B cell (primary cell): ENCODE measurements around the gene CFAP54. TPM values are rescaled to one million over a fixed set of nuclear protein-coding genes. Genes with fewer than 3 reads are reported as not detected.

Experiments
- ATAC-seq: fragments of 200-7000 bp; cut with Tn5 transposase; one replicate; pipeline ENCODE4 v1.10.0; 2021; ENCODE audit warnings: low read depth, mild to moderate bottlenecking, moderate number of reproducible peaks, moderate library complexity
- CTCF ChIA-PET: fragments of 350-600 bp; sonication (Branson Sonifier 250); formaldehyde crosslinking; loops from one replicate; lab custom pipeline; 2021; ENCODE audit warnings: antibody characterized with exemption, inconsistent platforms; lab: Charles Lee
- POLR2A ChIA-PET: fragments of 350-600 bp; sonication (Branson Sonifier 250); formaldehyde crosslinking; loops from one replicate; lab custom pipeline; 2021; ENCODE audit warnings: antibody characterized with exemption; lab: Charles Lee
- DNase-seq: peaks from one replicate; pipeline ENCODE4 v3.0.0; 2013
- H2AFZ ChIP-seq: 2 replicates; pipeline ENCODE4 v1.6.1; 2012; ENCODE audit warnings: mild to moderate bottlenecking, low read depth, low read length; ENCODE audit not compliant: insufficient read depth, poor library complexity, severe bottlenecking
- H3K27ac ChIP-seq, 2 donors: 1 replicate in 1 of 2; 2 replicates in 1 of 2; pipeline ENCODE4 v1.5.1; 2012 to 2013; ENCODE audit warnings: low read length in 2 of 2, mild to moderate bottlenecking in 2 of 2, moderate library complexity in 1 of 2
- H3K27me3 ChIP-seq, 4 experiments: fragments of 200-600 bp in 1 of 4; sonication (generic) in 1 of 4; replicated peaks in 1 of 4; 1 replicate in 2 of 4; 2 replicates in 2 of 4; pipeline versions ENCODE4 v1.6.1 to v1.7.0; 2013 to 2016; ENCODE audit warnings: low read length in 3 of 4, mild to moderate bottlenecking in 2 of 4, mixed read lengths in 1 of 4, moderate library complexity in 1 of 4; ENCODE audit not compliant: insufficient read depth in 4 of 4, control insufficient read depth in 3 of 4; ENCODE audit errors: control extremely low read depth in 1 of 4
- H3K36me3 ChIP-seq, 2 experiments: replicated peaks in 1 of 2; 1 replicate in 1 of 2; 2 replicates in 1 of 2; pipeline versions ENCODE4 v1.6.1 to v1.7.1; 2013; ENCODE audit warnings: low read length in 1 of 2; ENCODE audit not compliant: insufficient read depth in 2 of 2, control insufficient read depth in 1 of 2; ENCODE audit errors: control extremely low read depth in 1 of 2, extremely low read depth in 1 of 2
- H3K4me1 ChIP-seq, 2 donors: fragments of 200-600 bp in 1 of 2; sonication (generic) in 1 of 2; 1 replicate in 1 of 2; 2 replicates in 1 of 2; pipeline versions ENCODE4 v1.5.1 to v1.6.1; 2013 to 2017; ENCODE audit warnings: low read length in 2 of 2; ENCODE audit not compliant: control insufficient read depth in 2 of 2, insufficient read depth in 2 of 2
- H3K4me2 ChIP-seq: replicated peaks from 2 replicates; pipeline ENCODE3; 2012; ENCODE audit warnings: mild to moderate bottlenecking, low read depth, low read length; ENCODE audit not compliant: poor library complexity, severe bottlenecking
- H3K4me3 ChIP-seq, 5 experiments: fragments of 200-600 bp in 1 of 5; sonication (generic) in 1 of 5; 1 replicate in 3 of 5; 2 replicates in 2 of 5; pipeline versions ENCODE4 v1.5.1 to v1.7.0; 2011 to 2016; ENCODE audit warnings: low read length in 4 of 5, mild to moderate bottlenecking in 4 of 5, low read depth in 2 of 5, control low read depth in 1 of 5, moderate library complexity in 1 of 5; ENCODE audit not compliant: insufficient read depth in 1 of 5; ENCODE audit errors: control extremely low read depth in 1 of 5, extremely low read depth in 1 of 5
- H3K79me2 ChIP-seq: fragments of 200-600 bp; sonication (generic); one replicate; pipeline ENCODE4 v1.6.0; 2016; ENCODE audit warnings: low read length; ENCODE audit not compliant: control insufficient read depth, insufficient read depth
- H3K9ac ChIP-seq: fragments of 200-600 bp; sonication (generic); 2 replicates; pipeline ENCODE4 v1.6.1; 2017; ENCODE audit warnings: mild to moderate bottlenecking, low read length, moderate library complexity
- H3K9me3 ChIP-seq, 3 donors: one replicate each; pipeline versions ENCODE4 v1.6.1 to v1.7.1; 2013; ENCODE audit warnings: low read length in 2 of 3; ENCODE audit not compliant: control insufficient read depth in 2 of 3, insufficient read depth in 1 of 3; ENCODE audit errors: control extremely low read depth in 1 of 3
- H4K20me1 ChIP-seq: 2 replicates; pipeline ENCODE4 v1.6.0; 2012; ENCODE audit warnings: mild to moderate bottlenecking, low read length; ENCODE audit not compliant: insufficient read depth, control insufficient read depth, poor library complexity, severe bottlenecking
- H3K27ac Mint-ChIP-seq: one replicate; pipeline ENCODE4 v1.8.0; 2021; ENCODE audit warnings: mixed read lengths
- H3K27me3 Mint-ChIP-seq: one replicate; pipeline ENCODE4 v1.8.0; 2021; ENCODE audit warnings: mixed read lengths
- H3K4me1 Mint-ChIP-seq: one replicate; pipeline ENCODE4 v1.8.0; 2021; ENCODE audit warnings: mixed read lengths
- H3K4me3 Mint-ChIP-seq: one replicate; pipeline ENCODE4 v1.8.0; 2021; ENCODE audit warnings: mixed read lengths
- H3K9me3 Mint-ChIP-seq: one replicate; pipeline ENCODE4 v1.8.0; 2022; ENCODE audit warnings: mixed read lengths; ENCODE audit not compliant: insufficient read depth
- EZH2 ChIP-seq: IDR thresholded peaks from 2 replicates; pipeline ENCODE4 v1.6.1; 2012; ENCODE audit warnings: borderline replicate concordance, low read depth, mild to moderate bottlenecking, moderate library complexity, low read length; ENCODE audit not compliant: insufficient read depth, poor library complexity, severe bottlenecking
- WGBS: methylation state at CpG from one replicate; pipeline ENCODE4 v1.1.5; 2013; ENCODE audit warnings: missing lambda C conversion rate; ENCODE audit not compliant: insufficient coverage; 5-methylcytosine and 5-hydroxymethylcytosine counted together
- intact Hi-C: fragments of 100-400 bp; cut with micrococcal nuclease; formaldehyde crosslinking; loops from one replicate; pipeline ENCODE4 v1.10.0; 2022
- polyA plus RNA-seq: library from polyadenylated mRNA; depleted of rRNA; stranded (reverse); fragments of >200 nt; gene quantifications from 2 replicates; pipeline ENCODE4 v1.2.3, GENCODE V29; 2012
- total RNA-seq, 2 donors: library from RNA; stranded (reverse); fragments of 120-200 nt in 1 of 2; gene quantifications; 1 replicate in 1 of 2; 2 replicates in 1 of 2; pipeline versions ENCODE4 v1.2.3 to v1.2.4, GENCODE V29; 2013 to 2022
- TF ChIP-seq, protein P1 (sequence below): fragments of 200-600 bp; IDR thresholded peaks from one replicate; pipeline ENCODE4 v1.8.0; 2022; ENCODE audit warnings: antibody characterized with exemption, mild to moderate bottlenecking

The CFAP54 gene
- total and polyA plus RNA-seq, 2 donors (not counting 1 experiment from before 2014, with no cell fraction given) = 0.12 to 0.76 TPM

DNA sequence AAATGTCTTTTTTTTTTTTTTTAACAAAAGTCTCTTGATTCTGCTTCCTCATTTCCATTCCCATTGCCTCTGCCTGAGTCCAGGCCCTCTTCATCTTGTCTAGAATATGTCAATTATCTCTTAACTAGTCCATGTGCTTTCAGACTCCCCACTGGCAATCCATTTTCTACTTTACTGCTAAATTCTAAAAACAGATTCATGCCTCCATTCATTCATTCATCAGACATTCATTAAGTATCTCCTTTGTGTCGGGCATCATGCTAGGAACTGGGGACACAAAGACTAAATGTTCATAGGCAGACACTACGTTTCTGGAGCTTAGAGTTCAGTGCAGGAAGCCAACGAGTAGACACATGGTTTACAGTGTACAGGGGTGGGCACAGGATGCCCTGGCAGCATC lies 408.0 kb downstream of the CFAP54 start:
- no peaks in the 10 kb centered on the region for H3K9me3 Mint-ChIP-seq
- Histone ChIP-seq H3K27ac (no peak overlapping the region), H2AFZ (no peak overlapping the region), H3K9ac (no peak overlapping the region), H3K4me2 (no peak overlapping the region), H3K36me3 (no peaks in the 10 kb centered on the region), H3K27me3 (peaks cover 0 to 3% (median 0%) of the 10 kb centered on the region in 4 experiments), H4K20me1 (no peaks in the 10 kb centered on the region), H3K79me2 (no peaks in the 10 kb centered on the region), H3K4me1 (no peaks in the 10 kb centered on the region), H3K9me3 (no peaks in the 10 kb centered on the region), H3K4me3 (no peak overlapping the region)
- peaks cover 15% of the 10 kb centered on the region for H3K27me3 Mint-ChIP-seq
- no peak for DNase-seq
- TF ChIP-seq, protein P1, sequence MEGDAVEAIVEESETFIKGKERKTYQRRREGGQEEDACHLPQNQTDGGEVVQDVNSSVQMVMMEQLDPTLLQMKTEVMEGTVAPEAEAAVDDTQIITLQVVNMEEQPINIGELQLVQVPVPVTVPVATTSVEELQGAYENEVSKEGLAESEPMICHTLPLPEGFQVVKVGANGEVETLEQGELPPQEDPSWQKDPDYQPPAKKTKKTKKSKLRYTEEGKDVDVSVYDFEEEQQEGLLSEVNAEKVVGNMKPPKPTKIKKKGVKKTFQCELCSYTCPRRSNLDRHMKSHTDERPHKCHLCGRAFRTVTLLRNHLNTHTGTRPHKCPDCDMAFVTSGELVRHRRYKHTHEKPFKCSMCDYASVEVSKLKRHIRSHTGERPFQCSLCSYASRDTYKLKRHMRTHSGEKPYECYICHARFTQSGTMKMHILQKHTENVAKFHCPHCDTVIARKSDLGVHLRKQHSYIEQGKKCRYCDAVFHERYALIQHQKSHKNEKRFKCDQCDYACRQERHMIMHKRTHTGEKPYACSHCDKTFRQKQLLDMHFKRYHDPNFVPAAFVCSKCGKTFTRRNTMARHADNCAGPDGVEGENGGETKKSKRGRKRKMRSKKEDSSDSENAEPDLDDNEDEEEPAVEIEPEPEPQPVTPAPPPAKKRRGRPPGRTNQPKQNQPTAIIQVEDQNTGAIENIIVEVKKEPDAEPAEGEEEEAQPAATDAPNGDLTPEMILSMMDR = no peak
- no peak for TF ChIP-seq EZH2
- WGBS = 22% methylated on average over 1 of the region's 3 CpGs
- ChIA-PET POLR2A (no interaction called here), CTCF (no interaction called here)
- no peak overlapping the region for H3K27ac Mint-ChIP-seq
- intact Hi-C loops = no loop called here
- no peaks in the 10 kb centered on the region for H3K4me1 Mint-ChIP-seq
- no peak for ATAC-seq
- H3K4me3 Mint-ChIP-seq = no peak overlapping the region

DNA sequence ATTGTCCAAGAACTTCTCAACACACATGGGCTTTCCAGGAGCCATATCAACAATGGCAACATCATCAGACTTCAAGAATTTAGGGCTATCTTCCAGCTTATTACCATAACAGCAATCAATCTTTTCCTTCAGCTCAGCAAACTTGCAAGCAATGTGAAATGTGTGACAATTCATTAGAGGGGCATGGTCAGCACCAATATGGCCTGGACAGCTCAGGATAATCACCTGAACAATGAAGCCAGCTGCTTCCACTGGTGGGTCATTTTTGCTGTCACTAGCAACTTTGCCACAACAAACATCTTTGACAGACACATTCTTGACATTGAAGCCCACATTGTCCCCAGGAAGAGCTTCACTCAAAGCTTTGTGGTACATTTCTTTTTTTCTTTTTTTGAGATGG lies 411.8 kb downstream of the CFAP54 start:
- no peak overlapping the region for H2AFZ ChIP-seq
- Mint-ChIP-seq H3K4me1 (peaks cover 3% of the 10 kb centered on the region), H3K27me3 (peaks cover 3% of the 10 kb centered on the region), H3K9me3 (no peaks in the 10 kb centered on the region), H3K27ac (no peak overlapping the region), H3K4me3 (no peak overlapping the region)
- H3K27me3 ChIP-seq = peaks cover 0 to 3% (median 0%) of the 10 kb centered on the region in 4 experiments
- no peak overlapping the region for H3K4me2 ChIP-seq
- intact Hi-C loops = loop anchor here (10.0 kb wide), 2 partner anchors 326 to 696 kb away; no protein-coding TSS in a partner anchor
- CTCF ChIA-PET = no interaction called here
- H3K79me2 ChIP-seq = no peaks in the 10 kb centered on the region
- DNase-seq (no peak), ATAC-seq (no peak)
- H3K36me3 ChIP-seq = no peaks in the 10 kb centered on the region
- no peaks in the 10 kb centered on the region for H3K9me3 ChIP-seq
- no peak overlapping the region for H3K9ac ChIP-seq
- H3K4me3 ChIP-seq = no peak overlapping the region
- no peaks in the 10 kb centered on the region for H4K20me1 ChIP-seq
- POLR2A ChIA-PET = no interaction called here
- H3K4me1 ChIP-seq = peaks cover 2% of the 10 kb centered on the region in 2 donors
- H3K27ac ChIP-seq = no peak overlapping the region
- TF ChIP-seq, protein P1 = no peak
- TF ChIP-seq EZH2 = no peak
